ENCODE measurements around the gene DCXR. TPM values are rescaled to one million over a fixed set of nuclear protein-coding genes. Genes with fewer than 3 reads are reported as not detected.

The DCXR gene
- total RNA-seq, 1 experiment from 2014 or later, result 87.8 TPM

DNA sequence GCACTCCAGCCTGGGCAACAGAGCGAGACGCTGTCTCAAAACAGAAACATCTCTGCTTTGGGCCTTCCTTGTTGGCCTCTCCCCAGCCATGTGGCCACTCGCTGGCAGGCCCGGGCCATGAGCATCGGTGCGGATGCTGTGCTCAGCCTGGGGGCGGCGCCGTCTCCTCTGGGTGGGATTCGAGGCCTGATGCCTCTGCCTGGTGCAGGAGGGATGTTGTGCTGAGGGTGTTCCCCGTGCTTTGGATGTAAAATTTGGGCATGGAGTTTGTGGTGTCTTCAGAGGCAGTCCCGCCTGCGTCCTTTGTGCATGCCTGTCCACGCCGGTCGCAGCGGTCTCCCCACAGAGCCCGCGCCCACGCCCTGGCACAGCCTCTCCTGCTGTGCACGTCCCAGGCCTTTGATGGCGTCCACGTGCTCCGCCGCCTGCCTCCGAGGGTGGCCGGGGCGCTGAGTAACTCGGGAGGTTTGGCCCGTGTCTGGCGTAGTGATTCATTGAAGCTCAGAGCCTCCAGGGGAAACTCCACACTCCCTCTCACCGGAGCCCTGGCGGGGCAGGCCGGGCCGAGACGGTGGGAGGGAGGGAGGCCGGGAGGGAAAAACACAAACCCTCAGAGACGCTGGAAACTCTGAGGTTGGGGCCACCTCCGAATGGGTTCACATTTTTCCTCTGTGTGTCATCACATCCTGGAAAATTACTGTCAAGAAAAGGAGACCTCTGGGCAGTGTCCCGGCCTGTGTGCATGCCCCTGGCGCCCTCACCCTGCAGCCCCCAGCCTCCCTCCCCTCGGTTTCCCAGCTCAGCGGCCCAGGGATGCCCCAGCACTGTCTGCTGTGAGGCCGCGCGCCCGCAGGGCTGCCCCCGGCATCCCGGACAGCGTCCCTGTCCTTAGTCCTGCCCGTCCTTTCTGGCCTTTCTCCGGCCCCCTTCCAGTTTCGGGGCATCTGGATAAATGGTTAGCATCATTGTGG, 33.8 kb downstream of the DCXR start:
- Mint-ChIP-seq H3K27me3 (ENCODE audit: unreplicated experiment) (no peaks in the 10 kb centered on the region), H3K9me3 (ENCODE audit: low read depth, unreplicated experiment) (no peaks in the 10 kb centered on the region)
- DNase-seq, result peak; percentile 76

DNA sequence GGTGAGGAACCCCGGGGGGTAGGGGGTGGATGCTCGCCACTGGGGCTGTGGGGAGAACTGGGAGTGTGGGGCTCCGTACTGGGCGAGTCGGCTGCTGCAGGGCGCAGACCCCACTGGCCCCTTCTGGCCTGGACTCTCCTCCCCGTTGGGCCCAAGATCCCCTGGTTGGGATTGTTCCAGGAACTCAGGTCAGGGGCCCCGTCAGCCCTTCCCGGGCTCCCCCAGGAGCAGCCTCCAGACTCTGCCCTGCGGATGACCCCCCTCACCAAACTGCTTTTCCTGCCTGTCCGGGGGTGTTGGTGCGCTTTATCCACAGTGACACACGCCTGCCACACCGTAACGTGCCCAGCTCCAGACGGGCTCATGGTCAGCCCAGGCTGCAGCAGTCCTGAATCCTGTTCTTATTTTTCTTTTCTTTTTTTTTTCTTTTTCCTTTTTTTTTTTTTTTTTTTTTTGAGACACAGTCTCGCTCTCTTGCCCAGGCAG, 35.9 kb downstream of the DCXR start:
- TF ChIP-seq, protein P1, sequence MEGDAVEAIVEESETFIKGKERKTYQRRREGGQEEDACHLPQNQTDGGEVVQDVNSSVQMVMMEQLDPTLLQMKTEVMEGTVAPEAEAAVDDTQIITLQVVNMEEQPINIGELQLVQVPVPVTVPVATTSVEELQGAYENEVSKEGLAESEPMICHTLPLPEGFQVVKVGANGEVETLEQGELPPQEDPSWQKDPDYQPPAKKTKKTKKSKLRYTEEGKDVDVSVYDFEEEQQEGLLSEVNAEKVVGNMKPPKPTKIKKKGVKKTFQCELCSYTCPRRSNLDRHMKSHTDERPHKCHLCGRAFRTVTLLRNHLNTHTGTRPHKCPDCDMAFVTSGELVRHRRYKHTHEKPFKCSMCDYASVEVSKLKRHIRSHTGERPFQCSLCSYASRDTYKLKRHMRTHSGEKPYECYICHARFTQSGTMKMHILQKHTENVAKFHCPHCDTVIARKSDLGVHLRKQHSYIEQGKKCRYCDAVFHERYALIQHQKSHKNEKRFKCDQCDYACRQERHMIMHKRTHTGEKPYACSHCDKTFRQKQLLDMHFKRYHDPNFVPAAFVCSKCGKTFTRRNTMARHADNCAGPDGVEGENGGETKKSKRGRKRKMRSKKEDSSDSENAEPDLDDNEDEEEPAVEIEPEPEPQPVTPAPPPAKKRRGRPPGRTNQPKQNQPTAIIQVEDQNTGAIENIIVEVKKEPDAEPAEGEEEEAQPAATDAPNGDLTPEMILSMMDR (IDR thresholded peaks at IDR 0.05; ENCODE audit: unreplicated experiment), result no peak
- intact Hi-C loops (cut with micrococcal nuclease; ENCODE audit: unreplicated experiment), result no loop called here
- no peak for DNase-seq
- CTCF ChIA-PET, result interaction anchor here (1.2 kb wide), 1 partner anchor 10 kb away, joined by 5 read pairs; no protein-coding TSS in a partner anchor
- Mint-ChIP-seq H3K27me3 (ENCODE audit: unreplicated experiment) (no peaks in the 10 kb centered on the region), H3K27ac (ENCODE audit: unreplicated experiment) (no peak overlapping the region), H3K4me3 (ENCODE audit: low read depth, unreplicated experiment) (no peak overlapping the region), H3K9me3 (ENCODE audit: low read depth, unreplicated experiment) (no peaks in the 10 kb centered on the region), H3K36me3 (ENCODE audit: insufficient read depth, unreplicated experiment) (peaks cover 14% of the 10 kb centered on the region), H3K4me1 (ENCODE audit: low read depth, unreplicated experiment) (no peaks in the 10 kb centered on the region)
- no TSS peak for BruUV-seq (replicated peaks)

More for the DNA sequence above, 33.8 kb downstream of the DCXR start:
- TF ChIP-seq, protein P1 (IDR thresholded peaks at IDR 0.05; ENCODE audit: unreplicated experiment), result no peak
- H3K4me1 Mint-ChIP-seq (ENCODE audit: low read depth, unreplicated experiment), result no peaks in the 10 kb centered on the region
- CTCF ChIA-PET, result interaction anchor here (0.6 to 1.1 kb wide), 2 partner anchors 9 to 19 kb away, joined by 3 read pairs; partner anchors contain the start of genes CENPX and LRRC45
- no peak overlapping the region for H3K27ac Mint-ChIP-seq (ENCODE audit: unreplicated experiment)
- intact Hi-C loops (cut with micrococcal nuclease; ENCODE audit: unreplicated experiment), result no loop called here
- H3K36me3 Mint-ChIP-seq (ENCODE audit: insufficient read depth, unreplicated experiment), result peaks cover 17% of the 10 kb centered on the region
- H3K4me3 Mint-ChIP-seq (ENCODE audit: low read depth, unreplicated experiment), result no peak overlapping the region
- no TSS peak for BruUV-seq (replicated peaks)

DNA sequence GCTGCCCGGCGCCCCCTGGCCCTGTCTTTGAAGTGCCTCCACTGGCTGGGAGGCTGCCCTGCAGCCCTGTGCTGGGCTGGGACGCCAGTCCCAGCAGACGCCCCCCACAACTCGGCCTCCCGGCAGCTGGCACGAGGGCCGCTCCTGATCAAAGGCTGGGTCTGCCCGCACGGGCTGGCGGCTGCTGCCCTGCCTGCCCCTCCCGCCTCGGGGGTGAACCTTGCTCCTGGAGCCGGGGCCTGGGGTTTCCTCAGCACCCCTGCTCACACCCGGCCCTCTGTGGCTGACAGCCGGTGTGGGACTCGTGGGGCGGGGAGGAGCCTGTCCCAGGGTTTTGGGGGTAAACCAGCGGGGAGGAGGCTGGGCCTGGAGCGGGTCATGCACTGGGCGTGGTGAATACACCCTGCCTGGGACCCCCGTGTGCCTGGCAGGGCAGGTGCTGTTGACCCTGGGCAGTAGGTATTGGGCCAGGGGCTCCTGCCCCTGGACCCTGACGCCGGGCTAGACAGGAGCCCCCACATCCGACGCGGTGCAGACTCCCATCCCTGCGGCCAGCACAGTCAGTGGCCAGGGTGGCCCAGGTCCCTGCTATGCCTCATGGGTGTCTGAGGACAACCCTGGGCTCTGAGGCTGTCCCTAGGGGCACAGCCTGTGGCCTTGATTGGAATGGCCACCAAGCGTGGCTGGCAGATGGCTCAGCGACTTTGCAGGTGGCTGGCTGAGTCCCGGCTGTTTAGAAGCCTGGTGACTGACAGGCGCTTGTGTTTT, 36.5 kb downstream of the DCXR start:
- no TSS peak for BruUV-seq (replicated peaks)
- Mint-ChIP-seq H3K36me3 (ENCODE audit: insufficient read depth, unreplicated experiment) (peaks cover 20% of the 10 kb centered on the region), H3K4me3 (ENCODE audit: low read depth, unreplicated experiment) (no peak overlapping the region), H3K4me1 (ENCODE audit: low read depth, unreplicated experiment) (no peaks in the 10 kb centered on the region), H3K27ac (ENCODE audit: unreplicated experiment) (no peak overlapping the region), H3K9me3 (ENCODE audit: low read depth, unreplicated experiment) (no peaks in the 10 kb centered on the region), H3K27me3 (ENCODE audit: unreplicated experiment) (no peaks in the 10 kb centered on the region)
- intact Hi-C loops (cut with micrococcal nuclease; ENCODE audit: unreplicated experiment), result no loop called here
- CTCF ChIA-PET, result interaction anchor here (1.2 kb wide), 1 partner anchor 10 kb away, joined by 5 read pairs; no protein-coding TSS in a partner anchor
- TF ChIP-seq, protein P1 (IDR thresholded peaks at IDR 0.05; ENCODE audit: unreplicated experiment), result no peak
- DNase-seq, result no peak

DNA sequence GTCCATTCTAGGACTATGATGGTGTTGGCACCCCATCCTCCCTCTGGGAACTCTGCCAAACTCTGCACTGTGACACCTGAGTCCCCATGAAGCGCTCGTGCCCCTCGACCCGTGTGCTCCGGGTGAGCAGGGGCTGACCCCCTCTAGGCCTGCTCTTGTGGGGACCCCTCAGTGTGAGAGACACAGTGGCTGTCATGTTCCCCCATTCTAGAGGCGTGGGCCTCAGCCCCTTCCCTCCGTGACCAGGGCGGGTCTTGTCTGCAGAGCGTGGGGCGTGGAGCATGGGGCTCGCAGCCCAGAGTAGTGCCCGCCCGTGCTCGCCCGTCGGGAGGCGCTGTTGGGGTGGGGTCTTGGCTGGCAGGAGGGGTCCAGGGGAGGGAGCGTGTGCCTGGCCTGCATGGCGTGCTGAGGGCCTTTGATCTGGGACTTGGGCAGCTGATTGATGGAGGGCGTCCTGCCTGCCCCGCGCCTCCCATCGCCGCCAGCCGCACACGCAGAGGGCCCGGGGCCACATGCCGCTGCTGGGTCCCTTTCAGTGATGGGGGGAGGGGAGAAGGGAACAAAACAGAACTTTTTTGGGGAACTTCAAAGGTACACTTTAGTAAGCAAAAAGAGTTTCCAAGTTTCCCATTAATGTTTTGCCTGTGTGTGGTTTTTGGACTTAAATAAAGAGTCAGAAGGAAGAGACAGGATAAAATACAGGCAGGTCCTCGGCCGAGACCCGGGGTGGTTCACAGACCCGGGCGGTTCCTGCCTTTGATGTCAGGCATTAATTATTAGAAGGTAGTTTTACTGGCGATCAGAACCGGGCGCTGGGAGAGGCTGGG, 37.3 kb downstream of the DCXR start:
- no peaks in the 10 kb centered on the region for H3K9me3 Mint-ChIP-seq (ENCODE audit: low read depth, unreplicated experiment)
- H3K4me1 Mint-ChIP-seq (ENCODE audit: low read depth, unreplicated experiment), result no peaks in the 10 kb centered on the region
- TF ChIP-seq, protein P1 (IDR thresholded peaks at IDR 0.05; ENCODE audit: unreplicated experiment), result no peak
- peaks cover 25% of the 10 kb centered on the region for H3K36me3 Mint-ChIP-seq (ENCODE audit: insufficient read depth, unreplicated experiment)
- CTCF ChIA-PET, result no interaction called here
- H3K27me3 Mint-ChIP-seq (ENCODE audit: unreplicated experiment), result no peaks in the 10 kb centered on the region
- H3K4me3 Mint-ChIP-seq (ENCODE audit: low read depth, unreplicated experiment), result no peak overlapping the region
- BruUV-seq (replicated peaks), result no TSS peak
- intact Hi-C loops (cut with micrococcal nuclease; ENCODE audit: unreplicated experiment), result no loop called here
- no peak overlapping the region for H3K27ac Mint-ChIP-seq (ENCODE audit: unreplicated experiment)
- no peak for DNase-seq
